ENCODE measurements around the gene PAK5.

DNA sequence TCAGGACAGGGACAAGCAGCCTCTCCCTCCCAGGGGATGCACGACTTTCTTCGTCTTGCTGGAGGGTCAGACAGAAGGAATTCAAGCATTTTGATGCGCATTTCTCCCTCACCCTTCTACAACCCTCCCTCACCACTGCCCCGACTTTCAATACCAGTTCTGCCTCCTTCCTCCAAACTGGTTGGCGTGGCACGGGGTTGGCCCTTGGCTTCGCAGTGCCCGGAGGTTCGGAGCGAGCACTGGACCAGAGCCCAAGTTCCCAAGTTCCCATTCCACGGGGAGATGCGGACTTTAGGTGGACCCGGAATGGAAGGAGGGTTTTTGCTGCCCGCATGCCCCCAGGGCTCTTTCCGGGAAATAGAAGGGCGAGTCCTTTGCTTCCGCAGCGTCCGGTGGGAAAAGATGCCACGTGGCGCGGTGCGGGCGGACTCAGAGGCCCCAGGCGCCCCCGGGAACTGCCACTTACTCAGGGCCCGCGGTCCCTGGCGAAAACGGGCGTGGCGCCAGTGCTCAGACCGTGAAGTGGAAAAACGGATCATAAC, 332.5 kb downstream of the PAK5 start:
- TF ChIP-seq, protein P1, sequence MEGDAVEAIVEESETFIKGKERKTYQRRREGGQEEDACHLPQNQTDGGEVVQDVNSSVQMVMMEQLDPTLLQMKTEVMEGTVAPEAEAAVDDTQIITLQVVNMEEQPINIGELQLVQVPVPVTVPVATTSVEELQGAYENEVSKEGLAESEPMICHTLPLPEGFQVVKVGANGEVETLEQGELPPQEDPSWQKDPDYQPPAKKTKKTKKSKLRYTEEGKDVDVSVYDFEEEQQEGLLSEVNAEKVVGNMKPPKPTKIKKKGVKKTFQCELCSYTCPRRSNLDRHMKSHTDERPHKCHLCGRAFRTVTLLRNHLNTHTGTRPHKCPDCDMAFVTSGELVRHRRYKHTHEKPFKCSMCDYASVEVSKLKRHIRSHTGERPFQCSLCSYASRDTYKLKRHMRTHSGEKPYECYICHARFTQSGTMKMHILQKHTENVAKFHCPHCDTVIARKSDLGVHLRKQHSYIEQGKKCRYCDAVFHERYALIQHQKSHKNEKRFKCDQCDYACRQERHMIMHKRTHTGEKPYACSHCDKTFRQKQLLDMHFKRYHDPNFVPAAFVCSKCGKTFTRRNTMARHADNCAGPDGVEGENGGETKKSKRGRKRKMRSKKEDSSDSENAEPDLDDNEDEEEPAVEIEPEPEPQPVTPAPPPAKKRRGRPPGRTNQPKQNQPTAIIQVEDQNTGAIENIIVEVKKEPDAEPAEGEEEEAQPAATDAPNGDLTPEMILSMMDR (IDR thresholded peaks at IDR 0.05): no peak
- TF ChIP-seq EZH2 (IDR thresholded peaks at IDR 0.05): peak; percentile 3
